ENCODE data around the gene EPHB2.

The EPHB2 gene

GRCh38 chr1:22865736-22866135 lies 155.1 kb downstream of the EPHB2 start:
- DNase-seq = no peak

GRCh38 chr1:22866868-22867267 lies 156.2 kb downstream of the EPHB2 start:
- no peak for DNase-seq

GRCh38 chr1:22868331-22868730 lies 157.7 kb downstream of the EPHB2 start:
- DNase-seq = no peak

DNA sequence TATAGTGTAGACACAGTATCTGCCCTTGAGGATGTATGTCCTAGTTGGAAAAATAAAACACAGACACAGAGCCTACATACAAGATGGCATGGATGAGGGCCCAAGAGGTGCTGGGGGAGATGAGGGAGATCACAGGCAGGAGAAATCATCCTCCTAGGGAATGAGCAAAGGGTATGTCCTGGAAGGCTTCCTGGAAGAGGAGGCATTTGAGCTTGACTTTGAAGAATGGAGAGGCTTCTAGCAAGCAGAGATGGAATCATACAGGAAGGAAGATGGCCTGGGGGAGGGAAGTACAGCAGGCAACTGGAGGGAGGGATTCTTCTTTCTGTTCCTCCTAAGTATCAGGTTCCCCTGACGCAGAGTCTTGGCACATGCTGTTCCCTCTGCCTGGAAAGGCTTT lies 158.7 kb downstream of the EPHB2 start:
- no peak for DNase-seq

DNA sequence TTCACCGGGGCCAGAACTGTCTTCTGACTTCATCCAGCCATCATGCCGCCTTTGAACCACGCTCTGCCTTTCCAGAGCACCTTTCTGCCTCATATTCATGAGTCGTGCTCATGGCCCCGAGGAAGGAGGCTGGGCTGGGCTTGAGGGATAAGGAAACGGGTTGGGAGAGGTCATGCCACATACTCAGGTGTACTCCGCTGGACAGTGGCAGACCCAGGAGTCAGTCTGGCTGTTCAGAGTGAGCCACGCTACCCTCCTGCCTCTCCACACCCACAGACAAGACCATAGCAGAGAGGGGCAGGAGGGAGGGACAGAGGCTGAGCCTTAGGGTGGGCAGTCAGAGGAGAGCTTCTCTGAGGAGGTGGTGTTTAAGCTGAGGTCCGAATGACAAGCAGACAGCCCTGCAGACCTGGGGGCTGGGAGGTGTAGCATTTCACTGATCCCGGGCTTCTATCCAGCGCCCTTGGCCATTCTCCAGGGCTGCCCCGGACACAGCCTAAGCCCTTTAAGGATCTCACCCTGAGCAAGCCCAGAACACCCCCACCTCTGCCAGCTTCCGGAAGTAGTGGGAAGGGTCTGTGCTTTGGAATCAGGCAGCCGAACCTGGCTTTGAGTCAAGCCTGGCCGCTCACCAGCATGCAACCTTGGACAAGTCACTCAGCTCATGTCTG lies 159.7 kb downstream of the EPHB2 start:
- no peak for DNase-seq

- DNase-seq = no peak
Measured at GRCh38 chr1:22872981-22873664, 162.5 kb downstream of the EPHB2 start.

DNA sequence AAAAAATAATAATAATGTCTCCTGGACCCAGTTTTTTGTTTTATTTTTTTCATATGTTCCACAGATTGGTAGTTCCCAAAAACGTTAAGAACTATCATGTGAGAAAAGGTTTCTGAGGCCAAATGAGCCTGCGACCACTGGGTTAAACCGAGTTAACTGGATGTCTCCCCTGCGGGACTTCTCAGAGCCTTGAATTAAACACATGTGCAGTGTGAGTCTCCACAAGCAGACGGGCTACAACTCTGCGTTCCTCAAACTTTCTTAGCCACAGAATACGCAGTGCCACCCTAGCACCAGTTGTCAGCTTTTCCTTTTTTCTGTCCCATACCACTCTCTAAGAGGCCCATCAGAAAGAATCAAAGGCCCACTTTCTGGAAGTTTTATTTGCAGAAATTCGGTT lies 164.1 kb downstream of the EPHB2 start:
- no peak for DNase-seq

GRCh38 chr1:22875241-22875640 lies 164.6 kb downstream of the EPHB2 start:
- no peak for DNase-seq

DNA sequence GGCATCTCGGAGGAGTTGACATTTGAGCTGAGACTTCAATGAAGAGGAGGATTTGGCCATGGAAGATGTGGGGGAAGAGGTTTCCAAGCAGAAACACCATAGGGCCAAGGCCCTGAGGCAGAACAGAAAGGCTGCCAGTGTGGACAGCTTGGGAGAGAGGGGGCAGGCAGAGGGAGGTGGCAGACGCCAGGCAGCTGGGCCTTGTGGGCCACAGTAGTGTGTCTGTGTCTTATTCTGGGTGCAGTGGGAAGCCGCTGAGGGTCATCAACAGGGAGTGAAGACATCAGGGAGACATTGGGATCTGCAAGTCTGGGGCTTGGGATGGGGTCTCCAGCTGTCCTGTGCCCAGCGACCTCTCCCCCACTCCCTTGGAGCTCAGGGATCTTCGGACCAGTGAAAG lies 165.2 kb downstream of the EPHB2 start:
- DNase-seq = no peak

DNA sequence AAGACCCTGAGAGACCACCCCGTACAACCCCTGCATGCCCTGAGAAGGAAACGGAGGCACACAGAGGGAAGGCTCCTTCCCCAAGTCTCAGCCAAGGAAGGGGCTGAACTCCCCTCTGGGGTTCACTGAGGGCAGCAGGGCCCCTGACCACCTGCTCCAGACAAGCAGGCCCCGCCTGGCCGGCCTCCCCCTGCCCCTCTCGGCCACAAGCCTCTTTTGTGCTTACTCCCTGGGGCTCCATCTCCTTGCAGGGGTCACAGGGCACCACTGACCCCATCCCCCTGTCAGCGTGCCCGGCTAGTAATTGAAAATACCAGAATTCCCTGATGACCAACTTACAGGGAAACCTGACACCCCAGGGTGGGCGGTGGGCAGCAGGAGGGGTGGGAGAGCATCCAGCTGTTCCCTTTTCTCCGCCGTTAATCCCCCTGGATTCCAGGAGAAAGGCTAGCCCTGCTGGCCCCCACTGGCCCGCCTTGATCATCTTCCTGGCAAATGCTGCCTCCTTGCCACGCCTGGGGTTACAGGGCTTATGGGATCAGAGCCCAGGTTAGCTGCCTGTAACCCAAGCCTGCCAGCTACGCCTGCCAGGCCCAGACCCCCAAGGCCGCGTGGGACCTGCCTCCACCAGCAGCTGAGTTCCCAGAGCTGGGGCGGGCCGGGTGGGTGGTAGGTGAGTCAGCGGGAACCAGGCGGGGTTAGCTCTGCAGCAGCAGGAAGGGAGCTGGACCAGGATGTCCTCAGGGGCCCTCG lies 165.9 kb downstream of the EPHB2 start:
- DNase-seq = no peak

- no peak for DNase-seq
Measured at GRCh38 chr1:22877112-22877915, 166.7 kb downstream of the EPHB2 start.

DNA sequence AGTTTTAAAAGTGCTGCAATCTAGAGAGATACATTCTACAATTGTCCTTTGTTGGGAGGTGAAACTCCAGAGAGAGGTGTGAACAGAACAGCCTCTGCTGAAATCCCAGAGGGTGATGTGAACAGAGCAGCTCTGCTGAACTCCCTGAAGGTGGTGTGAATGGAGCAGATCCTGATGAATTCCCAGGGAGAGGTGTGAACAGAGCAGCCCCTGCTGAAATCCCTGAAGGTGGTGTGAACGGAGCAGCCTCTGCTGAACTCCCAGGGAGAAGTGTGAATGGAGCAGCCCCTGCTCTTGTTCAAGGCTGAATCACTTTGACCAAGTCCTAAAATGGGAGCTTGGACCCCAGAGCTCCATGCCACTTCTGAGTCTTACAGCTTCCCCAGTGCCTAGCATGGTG lies 167.3 kb downstream of the EPHB2 start:
- no peak for DNase-seq

- no peak for DNase-seq
Measured at GRCh38 chr1:22878626-22879025, 168.0 kb downstream of the EPHB2 start.

GRCh38 chr1:22879445-22879844 lies 168.8 kb downstream of the EPHB2 start:
- no peak for DNase-seq

DNA sequence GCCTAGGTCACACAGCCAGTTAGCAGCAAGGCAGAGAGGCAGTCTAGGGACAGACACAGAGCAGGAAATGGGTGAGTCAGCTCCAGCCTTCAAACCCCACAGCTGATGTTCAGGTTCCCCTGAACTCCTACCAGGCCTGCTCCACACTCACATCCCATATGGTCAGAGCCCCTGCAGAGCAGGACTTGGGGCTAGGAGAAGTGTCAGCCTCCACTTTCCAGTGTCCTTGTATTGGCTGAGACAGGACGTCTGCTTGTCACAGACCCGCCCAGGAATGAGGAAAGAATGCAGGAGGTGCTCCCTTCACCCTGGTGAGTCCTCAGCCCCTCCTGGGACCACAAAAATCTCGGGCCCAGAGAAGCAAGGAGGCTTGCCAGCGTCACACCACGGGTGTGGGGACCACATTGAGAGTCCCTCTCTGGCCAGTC lies 169.5 kb downstream of the EPHB2 start:
- DNase-seq = no peak

- DNase-seq = no peak
Measured at GRCh38 chr1:22883406-22883805, 172.8 kb downstream of the EPHB2 start.

DNA sequence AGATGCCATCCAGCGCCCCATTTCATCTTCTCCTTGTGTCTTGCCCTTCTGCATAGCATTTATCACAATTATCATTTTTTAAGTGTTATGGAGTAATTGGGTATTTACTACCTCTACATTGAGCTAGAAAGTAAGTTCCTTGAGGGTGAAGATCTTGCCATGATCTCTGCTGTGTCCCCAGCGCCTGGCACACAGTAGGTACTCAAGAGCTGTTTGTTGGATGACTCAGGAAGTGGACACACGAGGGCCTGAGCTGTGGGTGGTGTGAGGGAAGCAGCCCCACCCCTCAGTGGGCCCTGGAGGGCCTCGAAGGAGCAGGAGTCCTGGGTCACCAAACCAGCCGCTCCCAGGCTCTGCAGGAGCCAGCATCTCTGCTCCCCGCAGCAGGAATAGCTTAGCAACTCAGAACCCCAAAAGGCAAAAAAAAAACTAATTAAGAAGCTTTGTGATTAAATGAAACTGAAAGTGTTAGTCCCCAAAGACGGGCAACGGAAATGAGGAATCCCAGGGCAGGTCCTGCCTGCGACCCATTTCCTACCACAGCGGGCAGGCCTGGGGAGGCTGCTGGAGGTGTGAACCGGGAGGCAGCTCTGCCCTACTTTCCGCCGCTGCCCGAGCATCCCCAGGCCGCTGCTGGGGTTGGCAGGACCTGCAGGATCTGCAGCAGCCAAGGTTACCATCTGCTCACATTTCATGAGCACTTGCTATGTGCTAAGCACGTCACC lies 174.3 kb downstream of the EPHB2 start:
- peak in 1 of 6 experiments; percentile 0 for DNase-seq

DNA sequence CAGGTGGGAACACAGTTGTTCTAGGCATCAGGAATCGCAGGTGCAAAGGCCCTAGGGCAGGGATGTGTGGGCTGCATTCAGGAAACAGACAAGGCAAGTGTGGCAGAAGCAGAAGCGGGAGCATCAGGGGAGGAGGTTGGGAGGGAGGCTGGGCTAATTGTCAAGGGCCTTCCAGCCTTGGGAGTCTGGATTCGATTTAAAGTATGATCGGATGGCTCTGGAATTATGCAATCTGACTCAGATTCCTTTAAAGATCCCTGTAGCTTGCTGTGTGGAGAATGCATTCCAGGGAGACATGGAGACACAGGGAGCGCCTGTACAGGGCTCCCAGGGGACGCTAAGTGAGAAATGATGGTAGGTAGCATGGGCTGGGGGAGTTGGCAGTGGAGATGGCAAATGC lies 175.6 kb downstream of the EPHB2 start:
- DNase-seq = no peak

DNA sequence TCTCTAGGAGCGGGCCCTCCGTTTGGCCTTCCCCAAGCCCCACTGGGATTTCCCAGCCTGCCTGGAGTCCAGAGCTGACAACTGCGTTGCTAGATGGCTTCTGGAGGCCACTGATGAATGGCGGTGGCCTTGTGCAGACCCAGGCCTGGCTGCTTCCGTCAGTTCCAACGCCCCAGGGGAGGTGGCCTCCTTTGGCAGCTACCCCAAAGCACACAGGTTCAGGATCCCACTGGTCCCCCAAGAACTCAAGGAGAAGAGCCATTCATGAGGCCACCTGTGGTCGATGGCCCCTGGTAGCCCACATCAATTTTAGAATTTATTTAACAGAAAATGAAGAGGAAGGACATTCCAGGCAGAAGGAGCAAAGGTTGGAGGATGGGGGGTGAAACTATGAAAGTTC lies 176.9 kb downstream of the EPHB2 start:
- DNase-seq = no peak

DNA sequence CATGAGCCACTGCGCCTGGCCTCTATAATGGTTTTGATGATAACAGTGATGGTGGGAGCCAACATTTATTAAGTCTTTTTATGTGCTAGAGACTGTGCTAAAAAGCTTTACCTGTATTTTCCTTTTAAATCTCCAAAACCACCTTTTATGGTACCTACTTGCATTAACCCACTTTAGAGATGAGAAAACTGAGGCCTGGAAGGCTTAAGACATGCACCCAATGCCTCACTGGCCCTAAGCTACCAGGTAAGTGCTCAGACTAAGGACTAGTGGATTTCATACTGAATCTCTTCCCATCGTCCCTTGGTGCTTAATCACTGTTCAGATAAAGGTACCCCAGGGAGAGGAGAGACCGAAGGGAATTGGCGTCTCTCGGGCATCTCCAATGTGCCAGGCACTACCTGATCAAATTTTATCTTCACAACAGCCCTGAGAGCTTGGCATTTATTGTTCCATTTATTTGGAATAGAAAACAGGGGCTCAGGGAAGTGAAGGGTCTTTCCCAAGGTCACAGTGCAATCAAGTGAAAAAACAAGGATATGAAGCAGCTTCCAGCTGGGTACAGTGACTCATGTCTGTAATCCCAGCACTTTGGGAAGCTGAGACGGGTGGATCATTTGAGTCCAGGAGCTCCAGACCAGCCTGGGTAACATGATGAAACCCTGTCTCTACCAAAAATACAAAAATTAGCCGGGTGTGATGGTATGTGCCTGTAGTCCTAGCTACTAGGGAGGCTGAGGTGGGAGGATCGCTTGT lies 177.9 kb downstream of the EPHB2 start:
- no peak for DNase-seq

GRCh38 chr1:22889213-22889827 lies 178.7 kb downstream of the EPHB2 start:
- no peak for DNase-seq
